GM18498 (cell line): ENCODE results near the gene TYK2.
A peak's percentile ranks its signal among the peaks of the same experiment; 100 is the strongest.
"Not testable (repeated sequence)": the region's sequence is repeated elsewhere in the genome, so short reads cannot be mapped to it uniquely, and the experiment has no call there.

Experiments used
- ATAC-seq: cut with Tn5 transposase; IDR thresholded peaks from one replicate; pipeline ENCODE4 v1.9.1; 2021; ENCODE audit warnings: mild to moderate bottlenecking, moderate library complexity; ENCODE audit not compliant: unreplicated experiment

TYK2 gene

DNA sequence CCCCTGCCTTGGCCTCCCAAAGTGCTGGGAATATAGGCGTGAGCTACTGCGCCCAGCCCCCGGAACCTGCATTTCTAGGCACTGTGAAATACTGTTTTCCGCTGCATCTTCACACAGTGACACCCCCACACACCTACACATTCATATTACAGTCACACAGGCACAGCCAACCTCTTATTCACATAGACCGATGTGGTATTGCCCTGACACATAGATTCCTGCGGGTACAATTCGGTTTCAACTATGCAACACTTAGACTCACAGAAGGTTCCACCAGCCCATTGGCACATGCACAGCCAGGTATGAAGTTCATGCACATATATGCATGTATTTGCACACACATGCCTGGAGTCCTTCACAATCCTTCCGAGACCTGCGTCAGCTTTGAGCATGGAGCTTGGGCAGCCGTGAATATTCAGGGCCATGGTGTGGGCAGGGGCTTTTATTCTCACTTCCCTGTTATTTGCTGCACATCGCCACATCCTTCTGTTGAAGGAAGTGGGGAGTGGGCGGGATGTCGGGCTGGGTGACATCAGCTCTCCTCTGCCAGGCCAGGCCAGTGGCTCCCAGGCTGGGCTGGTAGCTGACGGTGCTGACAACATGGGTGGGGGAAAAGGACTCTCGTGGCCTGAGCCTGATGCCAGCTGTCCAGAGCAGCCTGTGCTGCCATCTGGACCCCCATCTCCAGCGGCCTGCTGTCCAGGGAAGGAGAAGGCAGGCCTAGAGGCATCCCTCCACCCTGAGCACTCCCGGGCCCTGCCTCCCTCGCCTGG is 28.3 kb upstream of the TYK2 start:
- ATAC-seq: no peak

DNA sequence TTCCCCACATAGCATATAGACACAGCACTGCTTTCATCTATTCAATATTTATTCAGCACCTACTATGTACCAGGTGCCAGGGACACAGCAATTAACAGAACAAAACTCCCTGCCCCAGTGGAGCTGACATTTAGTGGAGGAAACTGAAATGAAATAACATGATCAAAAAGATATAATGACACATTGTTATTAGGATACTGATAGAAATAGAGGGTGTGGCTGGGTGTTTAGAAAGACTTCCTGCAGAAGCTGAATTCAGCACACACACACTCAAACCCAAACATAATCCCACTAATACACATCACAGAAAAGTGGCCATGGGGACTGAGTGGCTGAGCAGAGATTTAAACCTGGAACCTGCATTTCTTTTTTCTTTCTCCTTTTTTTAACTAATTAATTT is 26.7 kb upstream of the TYK2 start:
- ATAC-seq: no peak

DNA sequence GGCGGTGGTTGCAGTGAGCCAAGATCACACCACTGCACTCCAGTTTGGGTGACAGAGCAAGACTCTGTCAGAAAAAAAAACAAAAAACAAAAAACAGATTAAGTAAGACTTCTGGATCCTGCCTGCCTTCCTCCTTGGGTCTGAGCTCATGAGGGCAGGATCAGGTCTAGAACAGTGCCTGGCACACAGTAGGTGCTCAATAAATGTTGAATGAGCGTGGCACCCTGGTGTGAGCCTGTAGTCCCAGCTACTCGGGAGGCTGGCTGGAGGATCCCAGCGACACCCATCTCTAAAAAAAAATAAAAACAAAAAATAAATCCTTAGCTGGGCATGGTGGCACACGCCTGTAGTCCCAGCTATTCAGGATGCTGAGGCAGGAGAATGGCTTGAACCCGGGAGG is 25.8 kb upstream of the TYK2 start:
- ATAC-seq: no peak

DNA sequence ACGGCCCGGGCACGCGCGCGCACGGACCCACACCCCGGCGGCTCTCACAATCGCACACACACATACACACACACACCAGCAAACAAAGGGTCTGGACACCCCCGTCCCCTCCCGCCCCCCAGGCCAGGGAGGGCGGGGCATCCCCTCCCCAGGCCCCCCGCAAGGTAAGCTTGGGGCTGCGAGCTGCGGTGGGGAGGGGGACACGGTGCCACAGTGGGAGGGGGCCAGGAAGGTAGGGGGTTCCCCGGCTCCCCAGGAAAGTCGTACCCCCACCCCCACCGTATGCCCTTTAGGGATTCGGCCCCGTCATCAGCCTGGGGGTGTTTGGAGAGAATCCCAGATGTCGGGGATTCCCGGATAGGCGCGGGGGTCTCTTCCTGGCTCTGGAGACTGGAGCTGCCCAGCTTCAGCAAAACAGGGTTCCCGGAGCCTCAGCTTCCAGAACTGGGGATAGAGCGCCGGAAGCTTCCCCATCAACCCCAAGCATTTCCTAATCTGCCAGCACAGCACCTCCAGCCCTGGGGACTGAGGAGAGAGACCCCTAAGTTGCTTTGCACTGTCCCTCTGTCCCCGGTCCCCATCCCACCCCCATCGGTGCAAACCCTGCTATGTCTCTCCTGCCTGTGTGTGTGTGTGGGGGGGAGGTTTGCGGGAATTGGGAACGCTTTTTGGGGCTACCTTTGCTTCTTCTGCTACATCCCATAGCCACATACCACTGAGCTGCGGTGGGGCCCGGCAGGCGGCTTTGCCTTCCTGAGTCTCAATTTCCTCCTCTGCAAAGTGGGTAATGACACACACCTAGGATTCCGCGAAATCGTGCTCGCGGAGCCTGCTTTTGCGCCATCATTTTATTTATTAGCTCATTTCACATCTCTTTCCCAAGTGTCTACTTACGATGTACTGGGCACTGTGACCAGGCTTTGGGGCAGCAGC is 24.8 kb upstream of the TYK2 start:
- ATAC-seq: no peak

DNA sequence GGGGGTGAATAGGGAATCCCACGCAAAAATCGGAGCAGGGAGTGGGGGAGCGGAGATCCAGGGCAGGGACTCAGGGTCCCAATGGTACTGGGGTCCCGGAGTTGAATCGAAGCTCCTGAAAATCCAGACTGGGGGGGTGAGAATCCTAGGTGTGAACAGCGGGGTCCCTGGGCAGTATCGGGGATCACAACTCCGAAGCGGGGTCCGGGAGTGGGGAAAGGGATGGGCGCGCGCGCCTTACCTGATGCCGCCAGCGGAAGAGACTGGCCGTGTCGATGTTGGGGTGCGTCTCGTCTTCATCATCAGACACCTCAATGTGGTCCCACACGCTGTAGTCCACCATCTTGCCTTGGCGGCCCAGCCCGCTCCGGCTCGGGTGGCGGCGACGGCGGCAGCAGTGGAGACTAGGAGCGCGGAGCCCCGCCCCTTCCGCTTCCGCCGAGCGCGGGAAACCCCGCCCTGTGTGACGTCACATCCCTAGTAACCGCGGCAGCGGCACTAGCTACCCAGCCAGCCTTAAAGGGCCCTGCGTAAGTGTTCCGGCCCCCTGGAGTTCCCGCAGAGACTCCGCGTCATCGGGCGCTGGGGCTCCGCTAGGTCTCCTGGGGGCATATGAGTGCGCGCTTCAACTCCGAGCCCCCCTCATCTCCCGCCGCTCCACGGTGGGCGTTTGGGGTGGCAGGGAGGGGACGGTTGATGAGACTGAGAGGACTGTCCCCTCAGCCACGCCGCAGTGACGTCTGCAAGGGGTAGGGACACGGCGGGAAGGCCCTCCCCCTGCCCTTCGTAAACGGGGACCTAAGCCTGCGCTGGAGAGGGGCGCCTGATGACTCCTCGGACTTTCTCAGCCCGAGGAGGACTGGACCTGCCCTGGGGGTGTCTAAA is 23.0 kb upstream of the TYK2 start, which contains the start of gene CDC37:
CDC37 (minus strand) TSS at position 406 of the 885 bp plus-strand sequence; CDS start at position 343, 63 bp downstream.
- peak; percentile 81 for ATAC-seq

DNA sequence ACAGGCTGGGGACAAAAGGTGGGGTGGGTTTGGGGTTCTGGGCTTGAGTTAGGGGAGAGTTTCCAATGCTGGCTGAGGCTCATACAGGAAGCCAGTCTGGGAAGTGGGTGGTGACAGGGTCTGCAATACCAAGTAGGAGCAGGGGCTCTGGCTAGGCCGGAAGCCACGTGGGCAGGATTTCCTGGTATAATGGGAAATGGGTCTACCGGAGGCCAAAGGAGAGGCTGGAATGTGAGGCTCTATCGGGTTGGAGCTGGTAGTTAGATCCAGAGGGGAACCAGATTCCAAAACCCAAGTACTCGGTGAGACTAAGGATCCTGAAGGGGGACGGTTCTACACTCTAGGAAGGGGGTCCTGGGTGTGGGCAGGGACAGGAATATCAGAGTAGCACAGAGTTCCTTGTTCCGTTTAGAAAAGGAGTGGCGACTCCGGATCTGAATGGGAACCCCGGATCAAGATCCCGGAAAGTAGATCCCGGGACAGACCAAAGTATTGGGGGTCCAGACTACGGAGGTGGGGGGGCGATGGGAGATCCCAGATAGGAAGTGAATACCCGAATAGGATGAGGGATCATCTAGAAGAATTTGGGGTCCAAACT is 22.2 kb upstream of the TYK2 start:
- ATAC-seq: no peak

DNA sequence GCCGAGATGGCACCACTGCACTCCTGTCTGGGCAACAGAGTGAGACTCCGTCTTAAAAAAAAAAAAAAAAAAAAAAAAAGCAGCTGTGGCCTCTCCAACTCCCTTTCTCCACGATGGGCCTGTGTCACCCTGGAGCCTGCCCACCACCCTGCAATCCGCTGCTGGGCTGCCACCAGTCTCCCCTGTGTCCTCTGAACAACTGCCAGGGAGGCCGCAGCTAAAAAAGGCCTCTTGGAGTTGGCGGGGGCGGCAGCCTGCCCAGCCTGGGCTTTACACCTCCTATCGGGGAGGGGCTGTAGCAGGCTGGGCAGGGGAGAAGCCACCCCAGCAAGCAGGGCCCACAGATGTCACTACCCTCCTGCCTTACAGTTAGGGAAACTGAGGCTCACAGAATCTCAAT is 19.5 kb upstream of the TYK2 start:
- ATAC-seq: no peak

DNA sequence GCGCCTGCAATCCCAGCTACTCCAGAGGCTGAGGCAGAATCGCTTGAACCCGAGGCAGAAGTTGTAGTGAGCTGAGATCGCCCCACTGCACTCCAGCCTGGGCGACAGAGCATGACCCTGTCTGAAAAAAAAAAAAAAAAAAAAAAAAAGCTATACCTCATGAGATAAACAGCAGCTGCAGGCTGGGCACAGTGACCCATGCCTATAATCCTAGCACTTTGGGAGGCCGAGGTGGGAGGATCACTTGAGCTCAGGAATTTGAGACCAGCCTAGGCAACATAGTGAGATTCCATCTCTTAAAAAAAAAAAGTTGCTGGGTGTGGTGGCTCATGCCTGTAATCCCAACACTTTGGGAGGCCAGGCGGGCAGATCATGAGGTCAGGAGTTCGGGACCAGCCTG is 19.0 kb upstream of the TYK2 start:
- ATAC-seq: not testable (repeated sequence)

DNA sequence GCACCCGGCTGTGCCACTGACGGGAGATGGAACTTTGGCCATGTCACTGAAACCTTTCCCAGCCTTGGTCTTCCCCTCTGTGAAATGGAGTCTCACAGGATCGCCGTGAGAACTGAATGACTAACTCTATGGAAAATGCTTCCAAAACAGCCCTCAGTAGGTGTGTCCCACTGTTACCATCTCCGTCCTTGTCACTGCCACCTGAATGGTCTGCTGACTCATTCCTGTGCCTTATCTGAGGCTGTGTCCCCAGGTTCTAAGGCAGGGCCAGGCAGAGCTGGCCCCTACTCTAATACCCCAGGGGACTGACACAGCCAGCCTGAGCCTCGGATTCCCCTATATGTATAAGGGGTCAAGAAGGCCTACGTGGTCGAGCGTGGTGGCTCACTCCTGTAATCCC is 18.4 kb upstream of the TYK2 start:
- no peak for ATAC-seq

DNA sequence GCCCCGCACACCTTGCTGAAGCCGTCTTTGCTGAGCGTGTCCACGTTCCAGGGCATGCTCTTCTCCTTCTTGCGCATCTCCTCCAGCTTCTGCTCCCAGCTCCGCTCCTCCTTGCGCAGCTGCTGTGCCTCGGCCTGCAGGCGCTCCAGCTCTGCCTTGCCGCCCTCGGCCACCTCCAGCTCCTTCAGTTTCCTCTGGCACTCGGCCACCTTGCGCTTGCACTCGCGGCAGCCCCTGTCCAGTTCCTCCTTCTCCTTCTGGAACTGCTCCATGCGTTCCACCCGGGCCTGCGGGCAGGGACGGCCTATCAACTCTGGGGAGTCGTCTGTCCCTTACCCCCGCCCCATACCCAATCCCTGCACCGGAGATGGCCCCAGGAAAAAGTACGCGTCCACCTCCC is 15.5 kb upstream of the TYK2 start:
- ATAC-seq: no peak

DNA sequence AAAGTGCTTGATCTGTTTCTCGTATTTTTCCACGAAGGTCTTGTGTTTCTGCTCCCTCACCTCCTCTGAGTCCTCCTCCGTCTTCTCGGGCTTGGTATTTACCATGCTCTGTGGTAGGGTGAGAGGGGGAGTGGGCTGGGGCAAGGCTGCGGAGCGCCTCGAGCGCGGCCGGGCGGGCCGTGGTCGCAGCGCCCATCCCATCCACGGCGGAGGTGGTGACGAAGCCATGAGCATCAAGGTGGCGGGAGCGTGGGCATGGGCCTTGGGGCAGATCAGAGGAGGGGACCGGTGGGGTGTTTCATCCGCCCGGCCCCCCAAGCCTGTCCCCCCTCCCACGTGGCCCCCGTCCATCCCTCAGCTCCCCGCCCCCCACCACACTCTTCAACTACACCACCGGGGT is 15.1 kb upstream of the TYK2 start:
- ATAC-seq: no peak

DNA sequence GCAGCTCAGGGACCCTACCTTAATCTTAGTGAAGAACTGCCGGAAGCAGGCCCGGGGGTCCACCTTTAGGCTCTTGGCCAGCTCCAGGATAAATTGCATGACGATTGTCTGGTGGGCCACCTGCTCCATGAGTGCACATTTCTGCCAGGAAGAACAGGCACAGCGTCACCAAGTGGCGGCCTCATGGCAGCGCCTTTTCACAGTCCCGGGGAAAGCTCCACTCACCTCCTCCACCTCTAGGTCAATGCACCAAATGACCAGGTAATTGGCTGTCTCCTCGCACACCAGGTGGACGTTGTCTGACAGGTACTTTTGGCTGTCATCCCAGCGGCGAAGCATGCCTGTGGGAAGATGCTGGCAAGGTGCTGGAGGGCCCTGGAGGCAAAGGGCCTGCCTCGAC is 14.6 kb upstream of the TYK2 start:
- ATAC-seq: no peak

DNA sequence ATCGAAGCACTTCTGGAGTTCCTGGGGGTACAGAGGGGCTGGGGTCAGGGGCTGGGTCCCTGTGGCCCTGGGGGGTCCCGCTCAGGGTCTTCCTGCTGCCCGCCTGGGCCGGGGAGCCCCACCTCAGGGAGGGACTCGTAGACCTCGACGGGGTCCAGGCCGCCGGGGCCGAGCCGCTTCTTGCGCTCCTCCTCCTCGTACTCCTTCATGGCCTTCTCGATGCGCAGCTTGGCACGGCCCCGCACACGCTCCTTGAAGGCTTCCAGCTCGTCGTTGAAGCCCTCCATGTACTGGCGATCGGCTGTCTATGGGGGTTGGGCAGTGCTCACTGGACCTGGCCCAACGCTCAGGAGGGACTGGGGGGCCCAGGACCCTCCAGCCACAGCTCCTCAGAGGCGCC is 12.8 kb upstream of the TYK2 start:
- ATAC-seq: no peak

DNA sequence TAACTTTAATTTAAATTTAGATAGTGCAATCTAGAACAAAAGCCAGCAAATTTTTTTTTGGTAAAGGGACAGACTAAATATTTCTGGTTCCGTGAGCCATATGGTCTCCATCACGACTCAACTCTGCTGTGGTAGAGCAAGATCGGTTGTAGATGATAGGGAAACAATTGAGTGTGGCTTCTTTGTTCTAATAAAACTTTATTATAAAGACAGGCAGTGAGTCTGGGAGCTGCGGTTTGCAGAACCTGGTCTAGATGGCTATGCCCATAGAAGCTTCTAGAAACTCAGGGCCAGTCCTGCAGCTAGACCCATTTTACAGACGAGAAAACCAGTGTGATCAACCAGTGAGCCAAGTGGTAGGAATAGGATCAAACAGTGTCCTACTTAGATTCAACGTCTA is 11.7 kb upstream of the TYK2 start:
- ATAC-seq: no peak

DNA sequence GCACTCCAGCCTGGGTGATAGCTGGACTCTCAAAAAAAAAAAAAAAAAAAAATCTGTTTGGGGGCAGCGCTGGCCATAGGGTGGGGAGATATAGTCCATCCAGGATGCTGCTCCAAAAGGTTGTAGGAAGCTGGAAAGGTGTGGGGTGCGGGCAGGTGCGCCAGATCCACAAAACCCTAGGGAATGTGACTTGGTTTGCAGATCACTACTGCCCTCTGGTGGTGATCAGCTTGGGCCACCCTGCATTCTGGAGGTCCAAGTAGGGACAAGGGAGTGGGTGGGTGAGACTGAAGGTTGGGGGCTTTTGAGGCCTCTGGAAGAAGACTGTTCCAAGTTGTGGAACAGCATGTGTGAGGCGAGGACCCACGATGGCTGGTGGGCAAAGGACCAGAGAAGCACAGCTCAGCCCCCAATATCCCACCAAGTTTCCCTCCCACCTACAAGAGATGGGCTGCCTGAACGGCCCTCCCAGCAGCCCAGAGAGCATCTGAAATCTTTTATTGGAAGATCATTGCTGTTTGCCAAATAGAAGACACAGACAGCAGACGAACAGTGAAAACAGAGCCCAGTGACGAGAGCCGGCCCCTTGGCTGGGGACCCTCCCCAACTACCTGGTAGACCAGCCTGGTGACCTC is 10.4 kb upstream of the TYK2 start:
- no peak for ATAC-seq

DNA sequence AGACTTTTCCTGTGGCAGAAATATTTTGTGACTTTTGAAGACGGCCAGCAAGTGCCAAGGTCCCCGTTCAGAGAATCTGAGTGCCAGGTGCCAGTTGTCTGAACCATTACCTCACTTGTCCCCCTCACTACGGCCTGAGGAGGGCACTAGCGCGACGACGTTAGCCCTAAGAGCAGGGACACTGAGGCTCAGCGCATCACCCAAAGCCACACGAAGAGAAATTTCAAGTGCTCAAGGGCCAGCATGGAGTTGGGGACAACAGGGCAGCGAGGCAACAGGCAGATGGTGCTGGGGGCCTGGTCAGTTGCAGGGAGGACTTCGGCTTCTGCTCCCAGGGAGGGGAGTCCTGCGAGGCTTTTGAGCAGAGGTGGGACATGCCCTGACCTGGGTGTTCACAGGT is 9.5 kb upstream of the TYK2 start:
- no peak for ATAC-seq

DNA sequence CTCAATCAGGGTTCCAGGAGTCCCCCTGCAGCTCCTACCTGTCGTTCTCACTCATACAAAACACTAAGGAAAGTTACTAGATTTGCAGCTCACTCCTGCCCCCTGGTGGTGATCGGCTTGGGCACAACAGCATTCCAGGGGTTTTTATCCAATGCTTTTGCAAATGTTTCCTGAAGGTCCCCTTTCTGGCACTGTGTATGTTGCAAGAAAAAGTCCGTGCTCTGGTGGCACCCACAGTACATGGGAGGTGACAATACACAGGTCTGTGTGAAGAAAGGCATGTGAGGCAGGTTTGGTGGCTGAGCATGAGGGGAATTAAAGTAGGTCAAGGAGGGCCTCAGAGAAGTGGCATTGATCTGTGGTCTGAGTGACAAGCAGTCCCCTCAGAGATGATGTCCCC is 8.6 kb upstream of the TYK2 start:
- ATAC-seq: no peak

DNA sequence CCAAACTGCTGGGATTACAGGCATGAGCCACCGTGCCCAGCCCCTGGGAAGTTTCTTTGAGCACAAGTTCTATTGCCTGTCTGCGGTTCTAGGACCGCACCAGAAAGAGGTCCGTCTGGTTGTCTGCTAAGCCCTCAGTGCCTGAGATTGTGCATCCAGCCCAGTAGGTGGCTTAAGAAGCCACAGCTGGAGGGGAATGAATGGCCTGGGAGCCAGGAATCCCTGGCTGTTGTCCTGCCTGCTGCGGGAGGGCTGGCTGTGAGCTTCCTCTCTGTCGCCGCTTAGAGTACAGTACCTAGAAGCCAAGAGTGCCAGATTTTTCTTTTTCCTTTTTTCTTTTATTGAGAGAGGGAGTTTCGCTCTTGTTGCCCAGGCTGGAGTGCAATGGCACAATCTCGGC is 4.2 kb upstream of the TYK2 start:
- ATAC-seq: no peak

DNA sequence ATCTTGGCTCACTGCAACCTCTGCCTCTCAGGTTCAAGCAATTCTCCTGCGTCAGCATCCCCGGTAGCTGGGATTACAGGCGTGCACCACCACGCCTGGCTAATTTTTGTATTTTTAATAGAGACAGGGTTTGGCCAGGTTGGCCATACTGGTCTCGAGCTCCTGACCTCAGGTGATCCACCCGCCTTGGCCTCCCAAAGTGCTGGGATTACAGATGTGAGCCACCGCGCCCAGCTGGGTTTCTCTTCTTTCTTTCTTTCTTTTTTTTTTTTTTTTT is 2.8 kb upstream of the TYK2 start:
- not testable (repeated sequence) for ATAC-seq

DNA sequence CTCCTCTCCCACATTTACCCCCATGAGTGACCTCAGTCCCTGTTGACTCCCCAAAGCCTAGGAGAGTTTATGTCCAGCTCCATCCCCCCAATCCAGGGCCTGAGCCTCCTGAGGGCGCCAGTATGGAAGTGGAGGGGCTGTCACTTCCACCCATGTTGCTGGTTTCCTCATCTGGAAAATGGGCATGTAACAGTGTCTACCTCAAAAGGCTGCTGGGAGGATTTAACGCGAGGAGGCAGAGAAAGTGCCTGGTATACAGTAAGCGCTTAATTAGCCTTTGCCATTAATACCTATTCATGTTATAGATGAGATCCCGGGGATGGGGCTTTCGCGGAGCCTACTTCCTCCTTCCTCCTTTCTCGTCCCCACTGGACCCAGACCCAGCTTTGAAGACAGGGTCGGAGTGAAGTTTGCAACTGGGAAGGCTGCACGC is 476 bp downstream of the TYK2 start:
- no peak for ATAC-seq
